ENCODE results near the gene MAP3K3.

The MAP3K3 gene

GRCh38 chr17:63635290-63635689 lies 13.1 kb downstream of the MAP3K3 start:
- no peak for TF ChIP-seq CTCF (IDR thresholded peaks at IDR 0.05)

- no peak for TF ChIP-seq CTCF (IDR thresholded peaks at IDR 0.05)
These were observed 13.6 kb downstream of the MAP3K3 start for GRCh38 chr17:63635787-63636186.

GRCh38 chr17:63639125-63639524 lies 16.9 kb downstream of the MAP3K3 start:
- TF ChIP-seq CTCF (IDR thresholded peaks at IDR 0.05), result no peak

GRCh38 chr17:63640038-63640437 lies 17.8 kb downstream of the MAP3K3 start:
- no peak for TF ChIP-seq CTCF (IDR thresholded peaks at IDR 0.05)

GRCh38 chr17:63641692-63642448 lies 19.7 kb downstream of the MAP3K3 start:
- no peak for TF ChIP-seq CTCF (IDR thresholded peaks at IDR 0.05)

GRCh38 chr17:63644846-63645245 lies 22.6 kb downstream of the MAP3K3 start:
- TF ChIP-seq CTCF (IDR thresholded peaks at IDR 0.05), result no peak

GRCh38 chr17:63645775-63646487 lies 23.7 kb downstream of the MAP3K3 start:
- no peak for TF ChIP-seq CTCF (IDR thresholded peaks at IDR 0.05)
